Caco-2 (cell line): ENCODE results near the gene CAPRIN1. TPM values are rescaled to one million over a fixed set of nuclear protein-coding genes. Genes with fewer than 3 reads are reported as not detected.

Experiments used
- BruUV-seq: library from RNA; stranded (reverse); fragments of 400-500 nt; replicated peaks from 2 replicates; lab custom pipeline; 2021; lab: Mats Ljungman, UMichigan
- CTCF ChIA-PET: fragments of 300-600 bp; sonication (Branson Sonifier 250); formaldehyde crosslinking; loops from one replicate; lab custom pipeline; 2022; ENCODE audit warnings: antibody characterized with exemption; lab: Charles Lee
- POLR2A ChIA-PET: fragments of 300-600 bp; sonication (Branson Sonifier 250); formaldehyde crosslinking; loops from one replicate; lab custom pipeline; 2022; ENCODE audit warnings: antibody characterized with exemption; lab: Charles Lee
- DNase-seq, 2 experiments: peaks; one replicate each; pipeline versions ENCODE4 v3.0.0 to v3.0.0-alpha.2; 2020 to 2022
- H3K27me3 ChIP-seq: replicated peaks from 2 replicates; pipeline ENCODE4 v1.6.0; 2011; ENCODE audit warnings: low read length; ENCODE audit not compliant: control insufficient read depth, insufficient read depth
- H3K36me3 ChIP-seq: 2 replicates; pipeline ENCODE4 v1.5.1; 2011; ENCODE audit warnings: low read length; ENCODE audit not compliant: control insufficient read depth, insufficient read depth
- H3K4me1 ChIP-seq: fragments of 250-450 bp; sonication (Bioruptor Pico); 2 replicates; pipeline ENCODE4 v1.5.1; 2020; ENCODE audit warnings: mild to moderate bottlenecking
- H3K4me3 ChIP-seq: 2 replicates; pipeline ENCODE4 v1.5.1; 2011; ENCODE audit warnings: low read depth, mild to moderate bottlenecking, control low read depth, low read length
- H3K9me3 ChIP-seq: fragments of 250-450 bp; sonication (Bioruptor Pico); 2 replicates; pipeline ENCODE4 v1.5.1; 2020; ENCODE audit warnings: mild to moderate bottlenecking, moderate library complexity
- H3K27ac Mint-ChIP-seq: one replicate; pipeline ENCODE4 v1.8.0; 2022; ENCODE audit warnings: mixed read lengths; ENCODE audit not compliant: unreplicated experiment
- H3K27me3 Mint-ChIP-seq: one replicate; pipeline ENCODE4 v1.8.0; 2022; ENCODE audit warnings: mixed read lengths; ENCODE audit not compliant: insufficient read depth, unreplicated experiment
- H3K36me3 Mint-ChIP-seq: one replicate; pipeline ENCODE4 v1.8.0; 2022; ENCODE audit warnings: mild to moderate bottlenecking, mixed read lengths; ENCODE audit not compliant: insufficient read depth, unreplicated experiment
- H3K4me1 Mint-ChIP-seq: one replicate; pipeline ENCODE4 v1.8.0; 2022; ENCODE audit warnings: low read depth, mixed read lengths; ENCODE audit not compliant: unreplicated experiment
- H3K4me3 Mint-ChIP-seq: one replicate; pipeline ENCODE4 v1.8.0; 2022; ENCODE audit warnings: mild to moderate bottlenecking, moderate library complexity, mixed read lengths; ENCODE audit not compliant: unreplicated experiment
- H3K9me3 Mint-ChIP-seq: one replicate; pipeline ENCODE4 v1.8.0; 2022; ENCODE audit warnings: mixed read lengths; ENCODE audit not compliant: unreplicated experiment
- intact Hi-C: fragments of 100-400 bp; cut with micrococcal nuclease; formaldehyde crosslinking; loops from one replicate; pipeline ENCODE4 v1.10.0; 2022; ENCODE audit not compliant: unreplicated experiment
- total RNA-seq: library from RNA; stranded (reverse); gene quantifications from 2 replicates; pipeline ENCODE4 v1.2.3, GENCODE V29; 2022
- TF ChIP-seq, protein P1 (sequence below), 2 experiments: fragments of 200-600 bp in 1 of 2; IDR thresholded peaks; 1 replicate in 1 of 2; 2 replicates in 1 of 2; pipeline versions ENCODE4 v1.5.1 to v1.8.0; 2011 to 2022; ENCODE audit warnings: antibody characterized with exemption in 1 of 2, control low read depth in 1 of 2, inconsistent platforms in 1 of 2, low read depth in 1 of 2, low read length in 1 of 2, mild to moderate bottlenecking in 1 of 2, moderate library complexity in 1 of 2; ENCODE audit not compliant: insufficient read depth in 1 of 2, severe bottlenecking in 1 of 2, unreplicated experiment in 1 of 2

Gene CAPRIN1
- total RNA-seq, 1 experiment from 2014 or later: 224 TPM

DNA sequence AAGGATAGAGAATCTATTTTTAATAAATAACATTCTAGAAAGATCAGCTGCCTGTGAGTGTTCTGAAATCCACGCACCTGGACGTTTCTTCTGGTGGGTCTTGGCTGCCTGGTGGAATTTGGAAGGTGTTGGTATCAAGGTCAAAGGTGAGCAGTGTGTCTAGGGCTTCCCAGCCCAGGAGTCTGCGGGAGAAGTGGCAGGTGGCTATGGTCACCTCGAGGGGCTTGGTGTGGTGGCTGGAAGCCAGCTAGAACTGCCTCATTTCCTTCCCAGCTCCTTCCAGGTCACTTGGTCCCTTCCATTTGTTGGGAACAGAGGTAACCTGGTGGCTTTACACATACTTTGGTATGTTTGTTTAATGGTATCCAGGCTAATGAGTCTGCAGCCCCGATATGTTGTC lies 95.3 kb downstream of the CAPRIN1 start:
- TF ChIP-seq, protein P1, sequence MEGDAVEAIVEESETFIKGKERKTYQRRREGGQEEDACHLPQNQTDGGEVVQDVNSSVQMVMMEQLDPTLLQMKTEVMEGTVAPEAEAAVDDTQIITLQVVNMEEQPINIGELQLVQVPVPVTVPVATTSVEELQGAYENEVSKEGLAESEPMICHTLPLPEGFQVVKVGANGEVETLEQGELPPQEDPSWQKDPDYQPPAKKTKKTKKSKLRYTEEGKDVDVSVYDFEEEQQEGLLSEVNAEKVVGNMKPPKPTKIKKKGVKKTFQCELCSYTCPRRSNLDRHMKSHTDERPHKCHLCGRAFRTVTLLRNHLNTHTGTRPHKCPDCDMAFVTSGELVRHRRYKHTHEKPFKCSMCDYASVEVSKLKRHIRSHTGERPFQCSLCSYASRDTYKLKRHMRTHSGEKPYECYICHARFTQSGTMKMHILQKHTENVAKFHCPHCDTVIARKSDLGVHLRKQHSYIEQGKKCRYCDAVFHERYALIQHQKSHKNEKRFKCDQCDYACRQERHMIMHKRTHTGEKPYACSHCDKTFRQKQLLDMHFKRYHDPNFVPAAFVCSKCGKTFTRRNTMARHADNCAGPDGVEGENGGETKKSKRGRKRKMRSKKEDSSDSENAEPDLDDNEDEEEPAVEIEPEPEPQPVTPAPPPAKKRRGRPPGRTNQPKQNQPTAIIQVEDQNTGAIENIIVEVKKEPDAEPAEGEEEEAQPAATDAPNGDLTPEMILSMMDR (IDR thresholded peaks at IDR 0.05; ENCODE audit: insufficient read depth in 1 of 2, low read depth in 1 of 2, low read length in 1 of 2, severe bottlenecking in 1 of 2, unreplicated experiment in 1 of 2): no peak
- H3K4me1 Mint-ChIP-seq: no peaks in the 10 kb centered on the region
- no peaks in the 10 kb centered on the region for H3K4me1 ChIP-seq
- DNase-seq: no peak
- CTCF ChIA-PET: no interaction called here
- peaks cover 51% of the 10 kb centered on the region for H3K36me3 Mint-ChIP-seq
- no peak overlapping the region for H3K4me3 Mint-ChIP-seq
- no peaks in the 10 kb centered on the region for H3K9me3 ChIP-seq
- no peaks in the 10 kb centered on the region for H3K9me3 Mint-ChIP-seq
- H3K27me3 Mint-ChIP-seq: no peaks in the 10 kb centered on the region
- no peak overlapping the region for H3K27ac Mint-ChIP-seq
- no peaks in the 10 kb centered on the region for H3K27me3 ChIP-seq
- peaks cover 4% of the 10 kb centered on the region; the same call in 1 of the 2 replicates for H3K36me3 ChIP-seq
- no peak overlapping the region for H3K4me3 ChIP-seq
- BruUV-seq: no TSS peak
- POLR2A ChIA-PET: no interaction called here
- intact Hi-C loops: no loop called here

- BruUV-seq: no TSS peak
- peaks cover 49% of the 10 kb centered on the region for H3K36me3 Mint-ChIP-seq
- H3K9me3 Mint-ChIP-seq: no peaks in the 10 kb centered on the region
- no peaks in the 10 kb centered on the region for H3K9me3 ChIP-seq
- CTCF ChIA-PET: no interaction called here
- TF ChIP-seq, protein P1 (IDR thresholded peaks at IDR 0.05; ENCODE audit: insufficient read depth in 1 of 2, low read depth in 1 of 2, low read length in 1 of 2, severe bottlenecking in 1 of 2, unreplicated experiment in 1 of 2): no peak
- H3K27me3 Mint-ChIP-seq: no peaks in the 10 kb centered on the region
- H3K4me1 ChIP-seq: no peaks in the 10 kb centered on the region
- no peaks in the 10 kb centered on the region for H3K4me1 Mint-ChIP-seq
- peaks cover 4% of the 10 kb centered on the region; the same call in 1 of the 2 replicates for H3K36me3 ChIP-seq
- H3K4me3 Mint-ChIP-seq: no peak overlapping the region
- H3K4me3 ChIP-seq: no peak overlapping the region
- intact Hi-C loops: no loop called here
- no peak for DNase-seq
- no peak overlapping the region for H3K27ac Mint-ChIP-seq
- POLR2A ChIA-PET: no interaction called here
- H3K27me3 ChIP-seq: no peaks in the 10 kb centered on the region
Observed at GRCh38 chr11:34147581-34147980, 96.0 kb downstream of the CAPRIN1 start.

DNA sequence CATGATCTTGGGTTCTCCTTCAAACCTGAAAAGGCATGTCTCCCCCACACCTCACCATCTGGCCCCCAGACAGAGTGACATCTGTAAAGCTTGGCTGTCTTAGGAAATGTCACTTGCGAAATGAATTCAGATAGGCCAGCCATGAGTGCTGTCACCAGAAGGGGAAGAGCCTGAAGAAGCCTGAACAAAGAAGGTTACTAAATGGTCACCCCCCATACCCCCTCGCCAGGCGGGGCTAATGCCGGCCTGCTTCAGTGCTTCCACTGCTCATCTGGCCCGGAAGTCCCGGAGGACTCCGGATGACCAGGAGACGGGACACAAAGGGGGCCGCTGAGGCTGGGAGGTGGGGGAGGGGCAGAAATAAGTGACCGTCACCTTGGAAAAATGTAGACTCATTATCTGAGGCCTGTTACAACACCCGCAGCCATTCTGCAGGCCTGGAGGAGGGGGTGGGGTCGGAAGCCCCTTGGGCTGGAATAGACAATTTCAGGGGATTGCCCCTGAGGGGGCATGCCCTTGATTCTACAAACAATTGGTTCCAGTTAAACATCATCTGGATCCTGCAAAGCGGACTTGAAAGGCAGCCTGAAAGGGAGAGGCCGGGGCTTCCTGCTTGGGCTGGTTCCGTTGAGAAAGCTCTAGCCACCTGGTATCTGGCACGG lies 97.1 kb downstream of the CAPRIN1 start:
- Histone ChIP-seq H3K4me3 (no peak overlapping the region), H3K36me3 (peaks cover 4% of the 10 kb centered on the region; the same call in 1 of the 2 replicates), H3K27me3 (no peaks in the 10 kb centered on the region), H3K9me3 (no peaks in the 10 kb centered on the region), H3K4me1 (no peaks in the 10 kb centered on the region)
- ChIA-PET CTCF (no interaction called here), POLR2A (no interaction called here)
- Mint-ChIP-seq H3K9me3 (no peaks in the 10 kb centered on the region), H3K4me1 (no peaks in the 10 kb centered on the region), H3K36me3 (peaks cover 44% of the 10 kb centered on the region), H3K27me3 (no peaks in the 10 kb centered on the region), H3K4me3 (no peak overlapping the region), H3K27ac (no peak overlapping the region)
- no peak for DNase-seq
- intact Hi-C loops: no loop called here
- TF ChIP-seq, protein P1 (IDR thresholded peaks at IDR 0.05; ENCODE audit: insufficient read depth in 1 of 2, low read depth in 1 of 2, low read length in 1 of 2, severe bottlenecking in 1 of 2, unreplicated experiment in 1 of 2): no peak
- BruUV-seq: no TSS peak
